A673 (cell line): ENCODE data around the gene ZNF223.

ENCODE experiments used
- EZH2 ChIP-seq: fragments of 200-600 bp; sonication (generic); IDR thresholded peaks from 2 replicates; pipeline ENCODE4 v1.6.1; 2017; ENCODE audit warnings: borderline replicate concordance, low read depth, mild to moderate bottlenecking, mixed read lengths, antibody characterized with exemption, low read length; ENCODE audit not compliant: poor library complexity, severe bottlenecking
- TF ChIP-seq, protein P1 (sequence below): fragments of 300-800, 200-600 bp; sonication (generic); conservative IDR thresholded peaks from 2 replicates; pipeline ENCODE4 v1.5.1; 2017; ENCODE audit warnings: low read depth, mild to moderate bottlenecking, antibody characterized with exemption, low read length, moderate library complexity, mixed read lengths

DNA sequence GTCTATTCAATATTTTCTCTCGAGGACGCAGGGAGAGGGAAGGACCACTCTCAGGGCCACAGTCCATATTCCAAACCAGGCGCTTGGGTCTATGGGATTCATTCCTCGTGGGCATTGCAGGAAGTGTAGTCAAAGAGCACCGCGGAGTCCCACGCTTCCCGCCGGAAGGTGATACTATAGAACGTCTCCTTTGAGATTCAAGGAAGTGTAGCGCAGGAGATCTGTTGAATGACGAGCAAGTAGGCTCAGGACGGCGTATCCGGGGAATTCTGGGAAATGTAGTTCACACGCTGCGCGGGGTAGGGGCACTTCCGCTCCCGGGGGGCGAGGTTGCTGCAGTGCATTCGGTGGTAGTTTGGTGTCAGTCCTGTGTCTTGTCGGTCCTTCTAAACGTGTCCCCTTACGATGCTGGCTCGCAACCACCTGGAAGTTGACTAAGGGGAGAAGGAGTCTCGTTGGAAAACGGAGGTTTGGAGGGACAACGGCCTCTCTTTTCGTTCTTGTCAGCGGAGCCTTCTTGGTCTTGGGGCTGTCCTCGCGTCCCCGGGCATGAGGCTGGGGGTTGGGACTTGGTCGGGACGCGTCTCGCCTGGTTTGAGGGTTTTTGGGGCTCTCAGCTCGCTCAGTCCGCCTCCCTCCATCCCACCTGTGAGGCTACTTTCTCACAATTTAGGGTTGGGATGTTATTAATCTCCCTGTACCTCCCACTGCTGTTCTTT, 20.1 kb downstream of the ZNF223 start, which contains the start of gene ZNF284:
- TF ChIP-seq, protein P1, sequence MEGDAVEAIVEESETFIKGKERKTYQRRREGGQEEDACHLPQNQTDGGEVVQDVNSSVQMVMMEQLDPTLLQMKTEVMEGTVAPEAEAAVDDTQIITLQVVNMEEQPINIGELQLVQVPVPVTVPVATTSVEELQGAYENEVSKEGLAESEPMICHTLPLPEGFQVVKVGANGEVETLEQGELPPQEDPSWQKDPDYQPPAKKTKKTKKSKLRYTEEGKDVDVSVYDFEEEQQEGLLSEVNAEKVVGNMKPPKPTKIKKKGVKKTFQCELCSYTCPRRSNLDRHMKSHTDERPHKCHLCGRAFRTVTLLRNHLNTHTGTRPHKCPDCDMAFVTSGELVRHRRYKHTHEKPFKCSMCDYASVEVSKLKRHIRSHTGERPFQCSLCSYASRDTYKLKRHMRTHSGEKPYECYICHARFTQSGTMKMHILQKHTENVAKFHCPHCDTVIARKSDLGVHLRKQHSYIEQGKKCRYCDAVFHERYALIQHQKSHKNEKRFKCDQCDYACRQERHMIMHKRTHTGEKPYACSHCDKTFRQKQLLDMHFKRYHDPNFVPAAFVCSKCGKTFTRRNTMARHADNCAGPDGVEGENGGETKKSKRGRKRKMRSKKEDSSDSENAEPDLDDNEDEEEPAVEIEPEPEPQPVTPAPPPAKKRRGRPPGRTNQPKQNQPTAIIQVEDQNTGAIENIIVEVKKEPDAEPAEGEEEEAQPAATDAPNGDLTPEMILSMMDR = no peak
- no peak for TF ChIP-seq EZH2
